Erythroblast (primary cell): ENCODE measurements around the gene FANK1.

Experiments
- GATA1 ChIP-seq: IDR thresholded peaks from 2 replicates; pipeline ENCODE4 v1.6.1; 2011; ENCODE audit warnings: low read depth, mild to moderate bottlenecking, control low read depth, low read length, moderate library complexity
- POLR2A ChIP-seq: IDR thresholded peaks from 2 replicates; pipeline ENCODE4 v1.6.1; 2011; ENCODE audit warnings: mild to moderate bottlenecking, low read length

DNA sequence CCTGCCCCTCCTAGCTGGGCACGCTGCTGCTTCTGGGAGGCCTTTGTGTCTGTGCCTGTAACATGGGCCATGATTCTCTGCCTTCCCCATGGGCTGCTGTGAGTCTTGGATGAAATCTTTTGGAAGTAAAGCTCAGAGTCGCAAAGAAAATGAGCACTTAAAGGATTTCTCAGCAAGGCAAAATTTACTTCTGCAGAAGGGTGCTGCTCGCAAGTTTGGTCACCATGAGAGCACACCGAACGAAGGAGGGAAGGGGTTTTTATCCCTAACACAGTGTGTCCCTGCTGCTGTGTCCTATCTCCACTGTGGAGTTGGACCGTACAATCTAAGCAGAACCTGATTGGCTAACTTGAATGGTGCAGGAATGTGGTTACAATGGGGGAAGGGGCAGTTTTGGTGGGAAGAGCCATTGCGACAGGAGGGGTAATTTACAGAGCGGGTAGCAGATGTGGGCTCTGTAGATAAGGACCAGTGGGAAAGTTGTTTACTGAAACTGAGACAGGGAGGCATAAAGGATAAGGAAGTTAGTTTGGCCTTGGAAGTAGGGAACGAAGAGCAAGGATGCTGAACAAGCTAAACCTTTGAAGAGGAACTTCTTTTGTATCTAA, 57.5 kb downstream of the FANK1 start:
- TF ChIP-seq POLR2A (no peak), GATA1 (no peak)
